ENCODE data around the gene WASF3.
A peak's percentile ranks its signal among the peaks of the same experiment; 100 is the strongest.

Gene WASF3

DNA sequence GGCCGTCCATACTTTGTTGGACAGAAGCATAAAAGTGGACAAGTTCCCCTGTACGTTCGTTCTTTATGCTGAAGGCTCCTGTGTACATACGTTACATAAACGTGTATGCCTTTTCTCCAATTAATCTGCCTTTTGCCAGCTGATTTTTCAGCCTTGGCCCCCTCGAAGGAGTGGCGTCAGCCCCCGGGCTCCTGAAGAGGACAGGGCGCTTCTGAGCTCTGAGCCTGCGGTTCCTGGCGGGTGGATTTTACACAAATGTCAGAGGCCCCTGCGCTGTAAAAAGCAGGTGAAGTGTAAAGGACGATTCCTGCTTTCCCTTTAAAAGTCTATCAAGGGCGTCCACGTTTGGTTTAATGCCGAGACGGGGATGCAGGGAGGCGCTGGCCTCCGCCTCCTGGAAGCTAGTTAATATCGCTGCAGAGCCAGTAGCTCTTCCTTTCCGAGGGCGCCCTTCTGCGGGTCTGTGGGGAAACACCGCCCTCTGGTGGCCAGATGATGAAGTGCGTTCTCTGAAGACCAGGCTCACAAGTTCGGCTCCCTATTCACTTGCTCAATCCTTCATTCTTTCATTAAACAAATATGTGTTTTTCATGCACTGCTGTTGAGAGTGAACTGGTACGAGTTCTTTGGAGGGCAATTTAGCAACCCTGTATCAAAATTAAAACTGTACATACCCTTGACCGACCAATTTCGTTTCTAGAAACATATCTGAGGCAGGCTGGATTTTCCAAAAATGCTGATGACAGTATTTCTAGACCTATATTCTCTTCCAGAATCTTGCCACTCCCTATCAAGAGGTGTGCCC lies 141.1 kb downstream of the WASF3 start:
- Histone ChIP-seq H3K4me3 (ENCODE audit: low read length in 2 of 2) (no peak overlapping the region), H2BK120ac (ENCODE audit: low read depth, low read length) (no peak overlapping the region), H3K27me3 (ENCODE audit: control insufficient read depth in 3 of 3, insufficient read depth in 3 of 3, low read depth in 1 of 3, low read length in 3 of 3) (peaks cover 0 to 2% (median 2%) of the 10 kb centered on the region in 3 experiments), H3K36me3 (replicated peaks in 1 of 2; ENCODE audit: control insufficient read depth in 2 of 2, insufficient read depth in 2 of 2, low read length in 2 of 2) (peaks cover 0 to 7% of the 10 kb centered on the region in 2 donors), H4K91ac (ENCODE audit: low read depth, low read length, poor library complexity) (no peak overlapping the region), H3K9me3 (replicated peaks in 1 of 2; ENCODE audit: control insufficient read depth in 2 of 2, insufficient read depth in 1 of 2, low read depth in 1 of 2, low read length in 2 of 2) (no peaks in the 10 kb centered on the region), H3K9ac (ENCODE audit: low read depth, low read length, poor library complexity) (no peak overlapping the region), H4K8ac (ENCODE audit: low read depth, low read length) (no peak overlapping the region), H2AFZ (ENCODE audit: low read length) (peak overlapping the region; percentile 84), H3K4ac (ENCODE audit: low read length) (no peak overlapping the region), H3K23ac (ENCODE audit: low read depth, low read length, poor library complexity) (no peak overlapping the region), H2BK5ac (ENCODE audit: low read length) (no peak overlapping the region), H2AK5ac (ENCODE audit: low read depth, low read length) (no peak overlapping the region), H3K4me2 (ENCODE audit: insufficient read depth, low read length, poor library complexity, severe bottlenecking) (peak overlapping the region; percentile 33), H3K4me1 (ENCODE audit: control insufficient read depth in 2 of 2, insufficient read depth in 1 of 2, low read depth in 1 of 2, low read length in 2 of 2) (peaks cover 0 to 11% of the 10 kb centered on the region in 2 donors), H2BK12ac (ENCODE audit: low read length) (no peak overlapping the region), H3K79me1 (ENCODE audit: low read depth, low read length) (peaks cover 3% of the 10 kb centered on the region), H3K14ac (ENCODE audit: low read length) (no peak overlapping the region), H2BK15ac (ENCODE audit: low read length) (no peak overlapping the region), H3K18ac (ENCODE audit: low read length) (no peak overlapping the region), H3K27ac (replicated peaks; ENCODE audit: low read length) (no peak overlapping the region)
- DNase-seq (ENCODE audit: low spot score), result peak; percentile 83
- no CpG with 5 or more reads among the region's 29 CpGs for whole genome bisulfite sequencing, 2 donors (ENCODE audit: extremely low coverage in 2 of 2, insufficient read length in 2 of 2, insufficient replicate concordance in 1 of 2)

DNA sequence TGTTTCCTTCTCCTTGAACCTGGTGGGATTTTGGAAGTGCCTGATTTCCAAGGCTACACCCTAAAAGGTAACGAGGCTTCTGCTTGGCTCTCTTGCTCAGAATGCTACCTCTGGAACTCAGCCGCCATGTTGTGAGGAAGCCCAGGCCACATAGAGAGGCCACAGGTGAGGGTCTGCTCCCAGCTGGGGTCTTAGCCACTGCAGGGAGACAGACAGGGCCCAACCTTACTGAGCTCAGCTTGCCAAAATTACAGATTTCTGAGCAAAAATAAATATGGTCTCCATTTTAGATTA lies 141.7 kb downstream of the WASF3 start:
- Histone ChIP-seq H3K18ac (ENCODE audit: low read length) (no peak overlapping the region), H2AK5ac (ENCODE audit: low read depth, low read length) (no peak overlapping the region), H2BK5ac (ENCODE audit: low read length) (no peak overlapping the region), H4K91ac (ENCODE audit: low read depth, low read length, poor library complexity) (no peak overlapping the region), H3K27me3 (ENCODE audit: control insufficient read depth in 3 of 3, insufficient read depth in 3 of 3, low read depth in 1 of 3, low read length in 3 of 3) (peaks cover 0 to 2% (median 2%) of the 10 kb centered on the region in 3 experiments), H3K9me3 (replicated peaks in 1 of 2; ENCODE audit: control insufficient read depth in 2 of 2, insufficient read depth in 1 of 2, low read depth in 1 of 2, low read length in 2 of 2) (no peaks in the 10 kb centered on the region), H2BK15ac (ENCODE audit: low read length) (no peak overlapping the region), H3K4me1 (ENCODE audit: control insufficient read depth in 2 of 2, insufficient read depth in 1 of 2, low read depth in 1 of 2, low read length in 2 of 2) (peaks cover 0 to 11% of the 10 kb centered on the region in 2 donors), H3K14ac (ENCODE audit: low read length) (no peak overlapping the region), H3K79me1 (ENCODE audit: low read depth, low read length) (peaks cover 3% of the 10 kb centered on the region), H3K4me3 (ENCODE audit: low read length in 2 of 2) (no peak overlapping the region), H3K9ac (ENCODE audit: low read depth, low read length, poor library complexity) (no peak overlapping the region), H3K36me3 (replicated peaks in 1 of 2; ENCODE audit: control insufficient read depth in 2 of 2, insufficient read depth in 2 of 2, low read length in 2 of 2) (peaks cover 0 to 6% of the 10 kb centered on the region in 2 donors), H3K4ac (ENCODE audit: low read length) (no peak overlapping the region), H3K4me2 (ENCODE audit: insufficient read depth, low read length, poor library complexity, severe bottlenecking) (no peak overlapping the region), H3K27ac (replicated peaks; ENCODE audit: low read length) (no peak overlapping the region), H4K8ac (ENCODE audit: low read depth, low read length) (no peak overlapping the region), H2AFZ (ENCODE audit: low read length) (no peak overlapping the region), H2BK12ac (ENCODE audit: low read length) (no peak overlapping the region), H2BK120ac (ENCODE audit: low read depth, low read length) (no peak overlapping the region), H3K23ac (ENCODE audit: low read depth, low read length, poor library complexity) (no peak overlapping the region)
- WGBS, 2 donors (ENCODE audit: extremely low coverage in 2 of 2, insufficient read length in 2 of 2, insufficient replicate concordance in 1 of 2), result no CpG with 5 or more reads among the region's 2 CpGs
- no peak for DNase-seq (ENCODE audit: low spot score)

DNA sequence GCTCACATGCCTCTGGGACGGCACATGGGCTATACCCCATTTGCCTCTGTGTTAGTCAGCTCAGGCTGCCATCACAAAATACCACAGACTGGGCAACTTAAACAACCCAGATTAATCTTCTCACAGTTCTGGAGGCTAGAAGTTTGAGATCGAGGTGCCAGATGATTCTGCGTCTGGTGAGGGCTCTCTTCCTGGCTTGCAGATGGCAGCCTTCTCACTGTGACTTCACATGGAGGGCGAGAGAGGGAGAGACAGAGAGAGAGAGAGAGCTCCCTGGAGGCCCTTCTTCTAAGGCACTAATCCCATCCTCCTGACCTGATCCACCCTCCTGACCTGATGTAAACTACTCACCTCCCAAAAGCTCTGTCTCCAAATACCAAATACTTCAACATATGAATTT lies 148.1 kb downstream of the WASF3 start:
- Histone ChIP-seq H3K27me3 (ENCODE audit: control insufficient read depth in 3 of 3, insufficient read depth in 3 of 3, low read depth in 1 of 3, low read length in 3 of 3) (no peaks in the 10 kb centered on the region), H3K27ac (replicated peaks; ENCODE audit: low read length) (no peak overlapping the region), H3K79me1 (ENCODE audit: low read depth, low read length) (no peaks in the 10 kb centered on the region), H3K18ac (ENCODE audit: low read length) (no peak overlapping the region), H3K9me3 (replicated peaks in 1 of 2; ENCODE audit: control insufficient read depth in 2 of 2, insufficient read depth in 1 of 2, low read depth in 1 of 2, low read length in 2 of 2) (no peaks in the 10 kb centered on the region), H3K9ac (ENCODE audit: low read depth, low read length, poor library complexity) (no peak overlapping the region), H3K23ac (ENCODE audit: low read depth, low read length, poor library complexity) (no peak overlapping the region), H3K4me1 (ENCODE audit: control insufficient read depth in 2 of 2, insufficient read depth in 1 of 2, low read depth in 1 of 2, low read length in 2 of 2) (no peaks in the 10 kb centered on the region), H4K91ac (ENCODE audit: low read depth, low read length, poor library complexity) (no peak overlapping the region), H2AFZ (ENCODE audit: low read length) (no peak overlapping the region), H3K36me3 (replicated peaks in 1 of 2; ENCODE audit: control insufficient read depth in 2 of 2, insufficient read depth in 2 of 2, low read length in 2 of 2) (no peaks in the 10 kb centered on the region), H4K8ac (ENCODE audit: low read depth, low read length) (no peak overlapping the region), H2BK15ac (ENCODE audit: low read length) (no peak overlapping the region), H2BK120ac (ENCODE audit: low read depth, low read length) (no peak overlapping the region), H3K4me3 (ENCODE audit: low read length in 2 of 2) (no peak overlapping the region), H2BK12ac (ENCODE audit: low read length) (no peak overlapping the region), H2AK5ac (ENCODE audit: low read depth, low read length) (no peak overlapping the region), H3K4me2 (ENCODE audit: insufficient read depth, low read length, poor library complexity, severe bottlenecking) (no peak overlapping the region), H3K4ac (ENCODE audit: low read length) (no peak overlapping the region), H2BK5ac (ENCODE audit: low read length) (no peak overlapping the region), H3K14ac (ENCODE audit: low read length) (no peak overlapping the region)
- WGBS, 2 donors (ENCODE audit: extremely low coverage in 2 of 2, insufficient read length in 2 of 2, insufficient replicate concordance in 1 of 2), result no CpG with 5 or more reads among the region's 4 CpGs
- no peak for DNase-seq (ENCODE audit: low spot score)

- H3K79me1 ChIP-seq (ENCODE audit: low read depth, low read length), result no peaks in the 10 kb centered on the region
- no peak overlapping the region for H3K4ac ChIP-seq (ENCODE audit: low read length)
- WGBS, 2 donors (ENCODE audit: extremely low coverage in 2 of 2, insufficient read length in 2 of 2, insufficient replicate concordance in 1 of 2), result no CpG with 5 or more reads among the region's 7 CpGs
- no peaks in the 10 kb centered on the region for H3K4me1 ChIP-seq (ENCODE audit: control insufficient read depth in 2 of 2, insufficient read depth in 1 of 2, low read depth in 1 of 2, low read length in 2 of 2)
- H3K4me2 ChIP-seq (ENCODE audit: insufficient read depth, low read length, poor library complexity, severe bottlenecking), result no peak overlapping the region
- H3K9ac ChIP-seq (ENCODE audit: low read depth, low read length, poor library complexity), result no peak overlapping the region
- no peaks in the 10 kb centered on the region for H3K36me3 ChIP-seq (replicated peaks in 1 of 2; ENCODE audit: control insufficient read depth in 2 of 2, insufficient read depth in 2 of 2, low read length in 2 of 2)
- H2BK12ac ChIP-seq (ENCODE audit: low read length), result no peak overlapping the region
- H3K23ac ChIP-seq (ENCODE audit: low read depth, low read length, poor library complexity), result no peak overlapping the region
- H3K27ac ChIP-seq (replicated peaks; ENCODE audit: low read length), result no peak overlapping the region
- H3K14ac ChIP-seq (ENCODE audit: low read length), result no peak overlapping the region
- no peak overlapping the region for H3K18ac ChIP-seq (ENCODE audit: low read length)
- H2AFZ ChIP-seq (ENCODE audit: low read length), result no peak overlapping the region
- no peaks in the 10 kb centered on the region for H3K27me3 ChIP-seq (ENCODE audit: control insufficient read depth in 3 of 3, insufficient read depth in 3 of 3, low read depth in 1 of 3, low read length in 3 of 3)
- no peak overlapping the region for H4K91ac ChIP-seq (ENCODE audit: low read depth, low read length, poor library complexity)
- no peak overlapping the region for H3K4me3 ChIP-seq (ENCODE audit: low read length in 2 of 2)
- H2BK15ac ChIP-seq (ENCODE audit: low read length), result no peak overlapping the region
- H3K9me3 ChIP-seq (replicated peaks in 1 of 2; ENCODE audit: control insufficient read depth in 2 of 2, insufficient read depth in 1 of 2, low read depth in 1 of 2, low read length in 2 of 2), result no peaks in the 10 kb centered on the region
- H2AK5ac ChIP-seq (ENCODE audit: low read depth, low read length), result no peak overlapping the region
- H2BK5ac ChIP-seq (ENCODE audit: low read length), result no peak overlapping the region
- H4K8ac ChIP-seq (ENCODE audit: low read depth, low read length), result no peak overlapping the region
- H2BK120ac ChIP-seq (ENCODE audit: low read depth, low read length), result no peak overlapping the region
- DNase-seq (ENCODE audit: low spot score), result no peak
These were observed 148.9 kb downstream of the WASF3 start for GRCh38 chr13:26706381-26706780.

All from neuronal stem cell (in vitro differentiated cells).